Stimulated activated CD8-positive, alpha-beta memory T cell treated with anti-CD3 and anti-CD28 coated beads, Interleukin-15, amount 100 ng/mL, for 1 hour (primary cell): ENCODE measurements around the gene ATXN1.
A peak's percentile ranks its signal among the peaks of the same experiment; 100 is the strongest.

ENCODE experiments used
- DNase-seq: peaks from one replicate; pipeline ENCODE4 v3.0.0-alpha.2; 2020; ENCODE audit warnings: low read depth

Gene ATXN1

DNA sequence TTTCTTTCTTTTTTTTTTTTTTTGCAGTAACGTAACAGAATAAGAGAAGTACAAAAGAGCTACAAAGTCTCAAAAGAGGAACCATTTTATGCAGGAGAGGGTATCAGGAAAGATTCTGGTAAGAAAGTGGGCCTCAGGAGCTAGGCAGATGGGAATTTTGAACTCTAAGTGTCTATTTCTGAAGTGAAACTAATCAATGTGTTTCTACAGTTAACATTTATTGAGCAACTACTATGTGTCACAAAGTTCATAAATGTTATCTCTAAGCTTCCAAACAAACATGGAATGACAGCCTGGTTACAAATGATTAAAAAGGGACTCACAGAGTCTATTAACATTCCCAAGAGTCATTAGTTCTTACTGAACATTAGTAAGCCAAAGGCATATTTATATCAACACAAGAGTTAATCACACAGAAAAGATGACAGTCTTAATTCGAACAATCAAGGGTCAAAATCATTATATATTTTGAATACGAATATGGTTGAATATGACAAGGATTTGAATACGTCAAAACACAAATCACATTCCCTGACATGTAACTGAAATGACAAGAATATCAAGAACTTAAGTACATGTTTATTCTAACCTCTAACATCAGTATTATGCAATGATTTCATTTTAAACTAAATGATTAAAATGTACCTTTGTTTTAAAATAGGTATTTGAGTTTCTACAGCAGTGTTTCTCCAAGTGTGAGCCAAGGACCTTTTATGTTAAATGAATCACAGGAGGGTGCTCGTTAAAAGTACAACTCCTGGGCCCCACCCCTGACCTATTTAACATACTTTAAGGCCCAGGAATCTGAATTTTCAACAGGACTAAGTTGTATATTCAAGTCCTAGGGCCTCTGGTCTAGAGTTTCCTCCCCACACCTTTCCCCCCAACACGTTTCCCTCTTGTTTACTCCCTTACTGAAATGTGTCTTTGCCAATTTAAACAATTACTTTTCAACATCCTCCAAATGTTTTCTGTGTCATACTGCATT is 89.7 kb downstream of the ATXN1 start:
- DNase-seq, result no peak

DNA sequence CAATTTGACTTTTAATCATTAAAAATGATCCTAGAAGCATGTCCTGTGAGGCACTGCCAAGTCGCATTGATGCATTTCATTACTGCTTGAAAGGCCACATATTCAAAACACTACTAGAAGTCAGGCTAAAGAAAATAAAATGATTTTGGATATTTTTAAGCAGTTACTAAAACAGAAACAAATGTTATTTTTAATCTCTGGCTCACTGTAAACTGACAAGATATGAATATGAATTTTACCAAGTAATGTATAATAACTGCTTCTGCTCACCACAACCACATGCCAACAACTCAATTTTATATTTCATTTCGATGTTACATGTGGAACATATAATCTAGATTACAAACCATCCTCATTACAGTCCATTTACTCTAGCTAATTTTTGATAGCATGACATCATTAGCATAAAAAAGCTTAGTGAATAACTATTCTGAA is 90.6 kb downstream of the ATXN1 start:
- no peak for DNase-seq

DNA sequence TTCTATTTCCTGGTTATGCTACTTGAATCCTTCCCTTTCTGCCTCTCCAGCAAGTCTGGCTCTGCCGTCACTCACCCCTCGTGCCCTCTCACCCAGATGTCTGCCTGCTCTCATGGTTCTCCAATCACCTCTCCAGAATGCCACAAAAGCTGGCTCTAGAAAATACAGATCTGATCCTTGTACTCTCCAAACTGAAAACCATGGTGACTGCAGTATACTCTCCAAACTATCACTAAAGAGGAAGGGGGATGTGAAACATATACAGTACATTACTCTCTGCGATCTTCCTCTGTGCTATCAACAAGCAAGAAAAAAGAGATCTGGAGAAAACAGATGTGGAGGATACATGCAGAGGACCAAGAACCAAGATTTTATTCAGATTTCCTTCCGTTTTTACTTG is 91.1 kb downstream of the ATXN1 start:
- DNase-seq, result no peak

DNA sequence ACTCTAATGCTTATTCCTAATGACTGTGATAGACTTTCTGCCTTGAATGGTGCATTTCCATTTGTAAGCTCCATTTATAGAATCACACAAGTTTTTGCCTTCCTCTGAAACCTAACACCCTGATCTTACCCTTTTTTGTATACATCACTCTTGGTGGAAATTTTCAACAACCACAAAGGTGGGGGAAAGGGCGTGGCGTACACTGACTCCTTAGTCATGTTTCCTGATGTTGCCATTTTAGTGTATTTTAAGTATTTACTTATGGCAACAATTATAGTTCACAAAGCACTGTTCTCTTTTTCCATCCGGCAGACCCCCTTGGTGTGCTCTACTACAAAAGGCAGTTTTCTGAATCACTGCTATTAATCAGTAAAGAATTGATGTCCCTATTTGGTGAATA is 92.0 kb downstream of the ATXN1 start:
- peak; percentile 51 for DNase-seq

DNA sequence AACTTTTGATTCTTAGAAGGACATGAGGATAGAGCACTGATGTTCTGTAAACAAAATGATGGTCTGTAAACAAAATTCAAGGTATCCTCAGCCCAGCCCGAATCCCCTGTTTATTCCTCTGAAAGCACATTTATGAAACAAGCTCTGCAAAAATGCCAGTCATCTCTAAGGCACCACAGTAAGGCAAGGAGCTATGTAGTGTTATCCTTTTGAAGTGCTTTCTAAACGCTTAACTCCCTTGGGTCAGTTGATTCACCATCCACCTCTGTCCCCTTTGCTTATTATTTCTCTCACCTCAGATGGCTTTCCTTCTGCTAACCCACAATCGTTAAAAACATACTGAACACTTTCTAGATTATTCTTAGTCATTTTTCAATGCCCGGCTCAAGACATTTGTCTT is 93.8 kb downstream of the ATXN1 start:
- DNase-seq, result no peak

DNA sequence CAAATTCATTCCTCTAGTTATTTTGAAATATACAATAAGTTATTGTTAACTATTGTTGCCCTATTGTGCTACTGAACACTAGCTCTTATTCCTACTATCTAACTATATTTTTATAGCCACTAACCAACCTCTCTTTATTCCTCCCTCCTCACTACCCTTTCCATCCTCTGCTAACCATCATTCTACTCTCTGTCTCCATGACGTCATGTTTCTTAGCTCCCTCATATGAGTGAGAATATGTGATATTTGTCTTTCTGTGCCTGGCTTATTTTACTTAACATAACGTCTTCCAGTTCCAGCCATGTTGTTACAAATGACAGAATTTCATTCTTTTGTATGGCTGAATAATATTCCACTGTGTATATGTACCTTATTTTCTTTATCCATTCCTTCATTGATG is 95.3 kb downstream of the ATXN1 start:
- DNase-seq, result no peak

DNA sequence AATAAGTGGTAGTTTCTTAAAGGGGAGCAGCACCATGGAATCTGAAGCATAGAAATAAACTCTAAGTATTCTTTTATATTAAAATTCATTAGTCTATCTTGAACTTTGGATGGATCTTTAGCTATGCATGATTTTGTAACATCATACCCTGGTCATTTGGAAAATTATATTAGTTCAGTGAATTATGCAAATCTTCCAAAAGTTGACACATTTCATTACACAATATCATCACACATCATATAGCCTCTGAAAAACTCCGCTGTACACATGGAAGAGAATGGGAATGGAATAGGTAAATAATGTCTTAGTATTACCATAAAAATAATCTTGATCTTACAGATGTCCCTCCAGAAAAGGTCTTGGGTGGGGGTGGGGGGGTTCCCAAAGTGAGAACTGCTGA is 96.1 kb downstream of the ATXN1 start:
- DNase-seq, result no peak

DNA sequence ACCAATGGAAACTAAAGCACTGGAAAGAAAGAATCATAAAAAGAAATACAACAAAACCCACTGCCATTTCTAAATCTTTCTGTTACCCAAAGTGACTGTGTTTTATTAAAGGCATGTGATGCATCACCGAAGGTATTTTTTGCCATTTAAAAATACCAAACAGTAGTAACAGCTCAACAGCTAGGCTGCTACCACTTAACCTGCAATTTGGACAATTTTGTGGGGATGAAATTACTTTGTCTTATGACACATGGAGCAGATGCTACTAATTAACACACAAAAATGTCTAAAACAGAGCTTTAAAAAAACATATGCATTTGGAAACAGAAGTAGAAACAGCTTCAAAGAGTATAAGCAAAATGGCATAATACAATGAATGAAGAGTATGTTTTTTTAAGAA is 97.4 kb downstream of the ATXN1 start:
- DNase-seq, result no peak

DNA sequence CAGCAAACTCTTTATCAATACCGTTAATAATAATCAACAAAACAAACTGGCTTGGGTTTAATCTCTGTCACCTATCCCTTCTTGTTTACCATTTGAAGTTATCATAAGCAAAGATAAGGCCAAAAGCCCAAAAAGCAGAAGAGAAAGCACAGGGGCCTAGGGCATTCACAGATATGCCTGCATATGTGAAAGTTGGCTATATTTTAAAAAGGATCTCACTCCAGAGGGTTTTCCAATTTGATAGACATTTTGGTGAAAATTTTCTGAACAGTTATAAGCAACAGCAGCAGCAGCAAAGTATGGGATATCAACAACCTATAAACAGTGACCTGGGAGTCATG is 101.1 kb downstream of the ATXN1 start:
- no peak for DNase-seq

DNA sequence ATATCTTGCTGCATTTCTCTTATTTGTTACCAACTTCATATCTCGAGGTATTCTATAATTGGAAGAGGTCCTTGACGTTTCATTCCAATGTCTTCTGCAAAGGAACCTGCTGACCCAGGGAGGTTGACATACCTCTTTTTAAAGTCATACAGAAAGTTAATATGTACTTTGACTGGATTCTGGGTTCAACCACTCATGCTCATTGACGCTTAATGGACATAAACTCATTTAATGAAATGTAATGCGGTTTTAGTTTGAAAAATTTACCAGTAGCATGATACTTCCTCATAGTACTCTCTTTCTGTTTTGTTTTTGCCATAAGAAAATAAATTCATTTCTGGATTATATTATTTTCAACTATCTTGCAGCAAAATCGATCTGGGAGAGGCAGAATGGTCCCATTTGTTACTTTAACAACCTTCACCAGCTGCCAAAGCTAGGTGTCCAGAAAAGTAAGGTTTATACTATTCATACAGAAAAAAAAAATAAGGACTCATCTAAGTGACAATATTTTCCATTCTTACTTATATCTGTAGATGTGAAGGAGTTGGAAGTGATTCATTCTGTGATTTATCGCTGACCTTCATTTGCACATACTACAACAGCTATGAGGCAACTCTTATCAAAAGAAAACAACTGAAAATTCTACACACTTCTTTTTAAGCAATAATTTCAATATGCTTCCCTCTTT is 101.6 kb downstream of the ATXN1 start:
- DNase-seq, result no peak

DNA sequence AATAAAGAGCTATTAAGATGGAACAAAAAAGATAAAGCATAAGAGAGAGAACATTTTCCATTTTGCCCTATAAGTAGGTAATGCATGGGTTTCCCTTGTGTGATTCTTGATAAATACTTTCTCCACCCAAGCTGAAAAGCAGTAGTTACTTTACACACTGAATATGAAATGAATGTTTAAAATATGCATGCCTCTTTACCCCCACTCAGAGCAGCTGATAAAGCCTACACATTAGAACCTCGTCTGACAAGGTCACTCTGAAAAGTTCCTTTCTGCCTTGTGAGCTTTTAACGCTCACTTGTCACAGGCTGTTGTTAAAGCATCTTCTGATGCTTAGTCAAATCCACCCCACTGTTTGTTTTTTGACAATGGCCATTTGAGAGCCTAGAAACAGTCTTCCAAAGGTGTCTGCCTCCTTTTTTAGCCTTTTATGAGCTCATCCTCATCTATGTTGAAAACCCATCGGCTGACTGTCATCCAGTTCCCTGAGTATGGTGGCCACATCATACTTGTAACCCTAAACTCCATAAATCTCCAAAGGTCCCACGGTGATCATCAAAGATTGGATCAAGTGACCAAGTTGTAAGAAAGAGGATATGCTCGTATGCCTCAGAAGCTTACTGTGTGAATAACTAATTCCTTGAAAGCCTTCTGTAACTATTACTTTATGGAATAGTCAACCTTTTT is 102.8 kb downstream of the ATXN1 start:
- no peak for DNase-seq

DNA sequence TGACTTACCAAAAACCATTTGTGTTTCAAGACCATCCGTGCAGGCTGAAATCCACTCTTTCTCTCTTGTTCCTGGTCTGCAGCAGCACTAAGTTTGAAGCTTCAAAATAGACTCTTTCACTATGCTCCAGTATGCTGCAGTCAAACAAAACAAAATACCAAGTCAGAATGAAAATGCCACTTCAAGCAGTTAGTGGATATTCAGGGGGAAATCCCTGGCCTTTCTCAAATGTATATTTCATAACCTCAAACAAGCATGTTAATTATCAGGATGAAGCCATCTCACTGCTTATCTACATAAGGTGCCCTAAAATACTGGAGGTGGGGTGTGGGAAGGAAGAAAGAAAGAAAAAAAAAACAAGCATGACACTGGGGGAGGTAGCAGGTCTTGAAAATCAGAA is 103.5 kb downstream of the ATXN1 start:
- no peak for DNase-seq

DNA sequence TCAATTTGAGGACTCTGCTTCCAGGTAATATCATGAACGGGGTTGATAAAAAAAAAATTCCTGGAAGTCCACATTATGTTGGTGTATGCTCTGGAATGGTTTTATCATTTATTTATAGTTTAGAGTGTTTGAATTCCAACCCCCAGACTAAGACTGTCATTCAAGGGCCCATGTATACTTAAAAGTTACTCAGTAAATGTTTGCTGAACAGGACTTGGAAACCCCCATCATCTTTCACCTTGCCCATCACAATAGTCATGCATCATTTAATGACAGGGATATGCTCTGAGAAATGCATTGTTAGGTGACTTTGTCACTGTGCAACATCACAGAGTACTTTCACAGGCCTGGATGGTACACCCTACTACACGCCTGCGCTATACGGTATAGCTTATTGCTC is 104.8 kb downstream of the ATXN1 start:
- DNase-seq, result no peak

DNA sequence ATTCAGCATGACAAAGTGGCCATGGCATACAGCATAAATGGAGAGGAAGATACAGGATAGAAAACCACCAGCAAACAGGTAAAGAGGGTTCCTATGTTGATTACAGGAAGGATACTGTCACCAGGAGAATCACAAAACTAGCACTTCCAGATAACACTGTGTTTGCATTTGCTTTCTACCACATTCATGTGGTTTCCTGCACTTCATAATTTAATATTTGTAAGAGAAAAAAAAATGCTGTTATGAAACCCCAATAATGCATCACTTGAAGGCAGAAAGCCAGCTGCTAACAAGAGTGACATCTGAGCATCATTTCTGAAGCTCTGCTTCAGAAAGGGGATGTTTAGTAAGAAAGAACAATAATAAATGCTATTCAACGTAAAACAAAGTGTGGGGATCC is 106.6 kb downstream of the ATXN1 start:
- no peak for DNase-seq

DNA sequence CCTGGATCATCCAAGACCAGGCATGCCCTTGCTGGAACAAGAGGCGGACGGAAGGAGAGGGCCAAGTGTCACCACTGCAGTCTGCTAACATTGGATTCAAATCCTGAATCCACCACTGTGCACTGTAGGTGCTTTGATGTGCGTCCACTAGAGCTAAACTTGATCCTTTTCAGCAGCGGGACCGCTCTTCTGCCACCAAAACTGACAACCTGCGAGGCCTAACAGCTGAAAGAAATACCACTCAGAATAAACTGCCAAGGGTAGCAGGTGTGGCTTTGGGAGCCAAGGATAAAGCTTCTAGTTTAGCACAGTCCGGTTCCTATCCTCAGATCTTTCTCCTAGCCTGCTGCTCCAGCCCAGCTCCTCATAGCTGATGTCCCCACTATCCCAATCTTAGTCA is 108.0 kb downstream of the ATXN1 start:
- DNase-seq, result no peak

DNA sequence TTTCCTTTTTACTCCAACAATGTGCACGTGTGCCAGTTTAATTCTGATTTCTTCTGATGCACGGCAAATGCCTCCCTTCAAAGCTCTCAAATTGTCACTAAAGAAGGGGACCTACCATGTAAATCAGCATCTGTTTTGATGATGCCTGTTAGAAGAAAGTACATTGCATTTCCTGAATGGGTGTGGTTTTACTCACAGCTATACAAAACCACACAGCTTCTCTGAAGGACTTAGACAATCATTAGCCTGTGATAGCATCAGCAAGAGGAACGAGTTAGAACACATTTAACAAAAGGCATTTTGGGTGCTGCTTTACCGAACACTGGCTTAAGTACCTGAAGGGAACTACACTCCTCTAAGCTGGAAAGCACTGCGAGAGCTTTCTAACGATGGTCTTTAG is 109.4 kb downstream of the ATXN1 start:
- DNase-seq, result no peak

DNA sequence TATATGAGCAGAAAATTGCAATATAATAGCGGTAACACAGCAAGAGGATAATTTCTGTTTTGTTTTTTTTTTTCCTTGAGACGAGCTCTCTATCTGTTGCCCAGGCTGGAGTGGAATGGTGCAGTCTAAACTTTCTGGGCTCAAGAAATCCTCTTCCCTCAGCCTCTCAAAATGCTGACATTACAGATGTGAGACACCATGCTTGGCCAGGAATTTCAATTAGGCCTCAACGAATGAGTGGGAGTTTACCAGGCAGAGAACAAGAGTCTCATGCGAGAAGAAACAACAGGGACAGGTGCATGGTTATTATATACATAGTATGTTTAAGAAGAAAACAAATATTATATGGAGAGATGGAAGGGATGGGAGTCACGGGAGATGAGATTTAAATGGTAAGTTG is 111.4 kb downstream of the ATXN1 start:
- DNase-seq, result no peak

DNA sequence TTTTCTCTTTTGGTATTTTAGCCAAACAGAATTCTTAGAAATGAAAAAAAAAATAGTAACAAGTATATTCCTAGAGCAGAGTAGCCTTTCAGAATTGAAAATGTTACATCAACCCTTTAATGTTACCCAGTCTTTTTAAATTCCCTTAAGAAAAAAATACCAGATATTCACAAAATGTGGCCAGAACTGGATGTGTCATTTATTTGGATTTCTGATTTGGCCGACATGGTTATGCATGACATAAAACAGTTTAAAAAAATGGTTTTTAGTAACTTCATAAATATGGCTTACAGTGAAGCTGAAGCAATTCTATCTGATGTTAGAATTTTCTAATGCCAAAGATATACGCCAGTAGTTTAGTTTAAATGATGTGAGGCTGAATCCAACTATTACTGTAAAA is 112.0 kb downstream of the ATXN1 start:
- DNase-seq, result no peak

DNA sequence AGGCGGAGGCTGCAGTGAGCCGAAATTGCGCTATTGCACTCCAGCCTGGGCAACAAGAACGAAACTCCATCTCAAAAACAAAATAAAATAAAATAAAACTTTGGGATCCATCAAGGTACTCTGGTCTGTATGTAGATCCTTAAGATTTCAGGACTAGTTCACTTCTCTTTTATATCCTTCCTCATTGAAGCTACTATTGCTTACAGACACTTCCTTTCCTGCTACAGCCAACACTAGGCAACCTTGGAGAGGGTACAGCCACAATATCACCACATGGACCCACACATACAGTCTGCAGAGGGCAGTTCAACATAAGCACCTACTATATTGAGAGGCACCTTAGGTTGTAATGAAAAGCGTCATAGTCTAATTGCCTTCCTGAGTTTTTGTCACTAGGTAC is 113.3 kb downstream of the ATXN1 start:
- DNase-seq, result no peak

DNA sequence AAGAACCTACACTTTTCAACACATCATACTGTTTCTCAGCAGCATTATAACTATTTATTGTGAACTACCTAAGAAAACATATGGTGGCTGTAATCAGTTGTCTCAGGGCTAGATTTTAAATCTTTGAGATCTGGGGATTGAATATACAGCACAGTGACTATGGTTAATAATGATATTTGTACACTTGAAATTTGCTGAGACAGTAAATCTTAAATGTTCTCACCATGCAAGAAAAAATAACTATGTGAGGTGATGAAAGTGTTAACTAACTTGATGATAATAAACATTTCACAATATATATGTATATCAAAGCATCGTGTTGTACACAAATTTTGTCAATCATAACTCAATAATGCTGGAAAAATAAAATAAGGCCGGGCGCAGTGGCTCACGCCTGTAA is 113.8 kb downstream of the ATXN1 start:
- no peak for DNase-seq

DNA sequence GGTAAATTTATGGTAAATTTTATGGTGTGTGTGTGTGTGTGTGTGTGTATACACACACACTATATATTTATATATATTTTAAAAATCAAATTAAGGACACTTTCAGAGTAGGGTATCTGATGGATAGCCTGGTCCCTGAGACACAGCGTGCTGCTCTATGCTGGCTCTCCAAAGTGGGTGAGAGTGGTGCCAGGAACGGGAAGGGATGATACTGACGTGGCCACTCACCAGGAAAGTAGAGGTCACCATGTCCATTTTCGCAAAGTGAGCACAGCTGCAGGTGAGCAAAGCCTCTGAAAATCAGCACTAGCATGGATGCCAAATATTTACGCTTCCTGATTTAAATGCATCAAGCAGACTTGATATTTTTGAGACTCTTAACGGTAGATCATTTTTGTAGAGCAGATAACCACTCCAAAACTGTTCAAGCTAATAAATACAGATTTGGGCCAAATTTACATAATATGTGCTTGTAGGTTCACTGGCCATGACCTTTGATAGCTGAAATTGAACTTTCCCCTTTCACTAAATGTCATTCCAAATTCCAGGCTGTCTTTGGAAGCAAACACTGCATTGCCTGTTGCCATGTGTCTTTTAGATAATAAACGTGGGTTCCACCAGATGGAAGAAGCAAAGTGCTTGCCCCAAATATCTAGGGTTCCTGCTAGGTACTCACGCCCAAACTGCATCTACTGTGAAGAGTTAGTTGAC is 116.6 kb downstream of the ATXN1 start:
- no peak for DNase-seq
